GM12892 (cell line): ENCODE measurements around the gene RNU11.
A peak's percentile ranks its signal among the peaks of the same experiment; 100 is the strongest.
"Not testable (repeated sequence)": the region's sequence is repeated elsewhere in the genome, so short reads cannot be mapped to it uniquely, and the experiment has no call there.

ENCODE experiments used
- DNase-seq: peaks from one replicate; pipeline ENCODE4 v3.0.0; 2011; ENCODE audit not compliant: insufficient read length
- FAIRE-seq: peaks from 2 replicates; lab custom pipeline; 2011; peaks lifted over from hg19 to GRCh38; lab: Jason Lieb, UNC
- POLR2A ChIP-seq: IDR thresholded peaks from 2 replicates; pipeline ENCODE4 v1.6.1; 2011; ENCODE audit warnings: low read depth, low read length, control low read depth
- POLR2AphosphoS5 ChIP-seq: IDR thresholded peaks from 2 replicates; pipeline ENCODE4 v1.6.1; 2011; ENCODE audit warnings: low read depth, low read length, control low read depth
- TAF1 ChIP-seq: IDR thresholded peaks from 2 replicates; pipeline ENCODE4 v1.6.1; 2011; ENCODE audit warnings: low read depth, mild to moderate bottlenecking, control low read depth, low read length, borderline replicate concordance

RNU11 gene

DNA sequence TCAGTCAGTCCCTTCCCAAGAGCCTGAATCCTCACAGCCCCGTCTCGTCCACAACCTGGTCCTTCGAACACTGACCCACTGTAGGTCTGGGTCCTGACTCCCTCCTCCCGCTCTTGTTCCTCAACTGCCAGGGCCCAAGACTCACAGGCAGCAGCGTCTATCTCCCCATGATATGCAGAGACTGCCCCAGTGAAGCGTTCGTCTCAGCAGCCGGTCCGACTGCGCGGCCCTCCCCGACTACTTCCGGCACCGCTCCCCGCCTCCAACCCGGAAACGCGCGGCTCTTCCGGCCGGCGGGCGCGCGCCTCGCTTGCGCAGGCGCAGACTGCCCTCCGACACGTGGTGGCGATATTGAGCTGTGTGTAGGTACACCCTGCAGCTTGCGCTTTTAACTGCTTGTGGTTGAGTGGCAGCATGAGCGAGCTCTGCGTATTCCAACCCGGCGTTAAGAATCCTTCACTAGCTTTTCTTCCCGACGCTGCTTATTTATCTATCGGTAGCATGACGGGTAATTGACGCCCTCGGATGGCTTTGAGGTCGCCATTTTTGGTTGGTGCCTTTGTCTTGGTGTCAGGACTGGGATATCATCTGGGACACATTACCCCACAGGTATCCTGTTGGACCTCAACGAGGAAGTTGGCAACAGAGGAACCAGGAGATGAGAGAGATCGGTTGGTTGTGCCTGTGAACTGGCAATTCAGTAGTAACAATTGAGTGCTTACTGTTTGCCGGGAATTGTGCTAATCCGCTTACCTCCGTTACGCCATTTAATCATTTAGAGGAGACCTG is 5.4 kb upstream of the RNU11 start, which contains the start of gene TAF12:
Gene TAF12, minus strand, starts transcription at position 221 of the 789 bp plus-strand sequence. CDS start 20,986 bp downstream, outside the sequence.
- TF ChIP-seq POLR2A (peak; percentile 100), TAF1 (peak; percentile 95), POLR2AphosphoS5 (peak; percentile 99)
- DNase-seq (peak; percentile 79), FAIRE-seq (peak; percentile 92)

GRCh38 chr1:28644494-28644893 is 3.9 kb upstream of the RNU11 start:
- FAIRE-seq, result no peak
- DNase-seq, result no peak
- TF ChIP-seq TAF1 (no peak), POLR2AphosphoS5 (no peak), POLR2A (no peak)

DNA sequence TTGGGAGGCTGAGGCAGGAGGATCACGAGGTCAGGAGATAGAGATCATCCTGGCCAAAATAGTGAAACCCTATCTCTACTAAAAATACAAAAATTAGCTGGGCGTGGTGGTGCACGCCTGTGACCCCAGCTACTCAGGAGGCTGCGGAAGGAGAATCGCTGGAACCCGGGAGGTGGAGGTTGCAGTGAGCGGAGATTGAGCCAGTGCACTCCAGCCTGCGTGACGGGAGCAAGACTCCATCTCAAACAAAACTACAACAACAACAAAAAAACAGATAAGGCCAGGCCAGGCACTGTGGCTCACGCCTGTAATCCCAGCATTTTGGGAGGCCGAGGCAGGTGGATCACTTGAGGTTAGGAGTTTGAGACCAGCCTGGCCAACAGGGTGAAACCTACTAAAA is 3.0 kb upstream of the RNU11 start:
- not testable (repeated sequence) for FAIRE-seq, DNase-seq

DNA sequence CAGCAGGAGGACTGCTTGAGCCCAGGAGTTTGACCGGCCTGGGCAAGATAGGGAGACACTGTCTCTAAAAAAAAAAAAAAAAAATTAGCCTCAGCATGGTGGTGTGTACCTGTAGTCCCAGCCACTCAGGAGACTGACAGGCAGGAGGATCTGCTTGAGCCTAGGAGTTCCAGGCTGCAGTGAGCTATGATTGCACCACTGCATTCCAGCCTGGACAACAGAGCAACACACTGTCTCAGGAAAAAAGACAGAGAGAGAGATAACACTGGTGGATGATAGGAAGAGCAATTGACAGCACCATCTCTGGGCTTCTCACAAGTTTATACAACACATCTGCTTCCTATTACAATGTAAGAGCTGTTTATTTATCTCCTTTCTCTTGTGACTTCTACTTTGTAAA is 2.4 kb upstream of the RNU11 start:
- no peak for TF ChIP-seq POLR2AphosphoS5
- DNase-seq (no peak), FAIRE-seq (no peak)

GRCh38 chr1:28648008-28648473 is 359 bp upstream of the RNU11 start:
- FAIRE-seq (peak; percentile 89), DNase-seq (peak; percentile 63)
- TF ChIP-seq POLR2A, result no peak
- TF ChIP-seq POLR2AphosphoS5, result no peak
- no peak for TF ChIP-seq TAF1

DNA sequence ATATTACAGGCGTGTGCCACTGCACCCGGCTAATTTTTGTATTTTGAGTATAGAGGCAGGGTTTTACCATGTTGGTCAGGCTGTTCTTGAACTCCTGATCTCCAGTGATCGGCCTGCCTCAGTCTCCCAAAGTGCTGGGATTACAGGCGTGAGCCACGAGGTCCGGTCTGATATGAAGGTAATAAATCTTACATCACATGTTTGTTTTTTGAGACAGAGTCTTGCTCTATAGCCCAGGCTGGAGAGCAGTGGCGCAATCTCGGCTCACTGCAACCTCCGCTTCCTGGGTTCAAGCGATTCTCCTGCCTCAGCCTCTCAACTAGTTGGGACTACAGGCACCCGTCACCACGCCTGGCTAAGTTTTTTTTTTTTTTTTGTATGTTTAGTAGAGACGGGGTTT is 4.7 kb downstream of the RNU11 start:
- FAIRE-seq, DNase-seq: not testable (repeated sequence)

- FAIRE-seq, DNase-seq: not testable (repeated sequence)
Observed at GRCh38 chr1:28653870-28654269, 5.5 kb downstream of the RNU11 start.

DNA sequence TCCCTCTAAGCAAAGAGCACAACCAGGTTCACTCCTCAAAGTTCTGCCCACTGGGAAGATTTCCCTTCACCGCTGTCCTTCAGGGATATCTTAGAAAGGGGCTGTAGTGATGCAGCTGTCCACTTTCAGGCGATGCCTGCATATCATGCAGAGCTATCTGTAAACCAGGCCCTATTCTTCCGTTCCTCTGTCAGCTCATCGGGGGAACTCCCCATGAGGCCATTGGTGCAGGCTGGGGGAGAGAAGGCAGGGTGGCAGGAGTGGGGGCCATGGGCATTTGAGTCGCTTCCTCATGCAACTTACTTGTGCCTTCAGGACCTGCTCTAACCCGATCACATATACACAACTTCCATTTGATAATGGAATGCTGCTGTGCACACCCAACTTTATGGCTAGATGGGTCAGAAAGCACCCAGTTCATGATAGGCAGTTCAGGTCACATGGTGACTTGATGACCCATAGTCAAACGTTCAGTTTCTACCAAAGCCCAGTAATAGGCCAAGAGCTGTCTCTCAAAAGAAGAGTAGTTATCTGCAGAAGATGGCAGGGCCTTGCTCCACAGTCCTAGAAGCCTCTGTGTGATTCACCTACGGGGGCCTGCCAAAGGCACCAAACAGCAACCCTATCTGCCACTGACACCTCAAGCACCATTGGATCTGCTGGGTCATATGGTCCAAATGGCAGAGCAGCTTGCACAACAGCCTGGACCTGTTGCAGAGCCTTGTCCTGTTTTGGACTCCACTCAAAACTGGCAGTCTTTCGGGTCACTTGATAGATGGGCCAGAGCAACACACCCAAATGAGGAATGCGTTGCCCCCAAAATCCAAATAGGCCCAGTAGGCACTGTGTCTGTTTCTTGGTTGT is 7.3 kb downstream of the RNU11 start:
- not testable (repeated sequence) for FAIRE-seq, DNase-seq

DNA sequence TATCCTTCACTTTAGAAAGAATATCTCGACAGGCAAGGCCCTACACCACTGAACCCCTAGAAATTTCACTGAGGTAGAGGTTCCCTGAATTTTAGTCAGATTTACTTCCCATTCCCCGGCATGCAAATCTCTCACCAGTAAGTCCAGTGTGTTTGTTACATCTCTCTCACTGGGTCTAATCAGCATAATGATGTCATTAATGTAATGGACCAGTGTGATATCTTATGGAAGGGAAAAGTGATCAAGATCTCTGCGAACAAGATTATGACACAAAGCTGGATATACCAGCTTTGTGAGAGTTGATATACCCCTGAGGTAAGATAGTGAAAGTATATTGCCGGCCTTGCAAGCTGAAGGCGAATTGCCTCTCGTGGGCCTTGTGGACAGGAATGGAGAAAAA is 7.9 kb downstream of the RNU11 start:
- FAIRE-seq (no peak), DNase-seq (no peak)
- no peak for TF ChIP-seq POLR2AphosphoS5
- no peak for TF ChIP-seq POLR2A
- TF ChIP-seq TAF1, result no peak

DNA sequence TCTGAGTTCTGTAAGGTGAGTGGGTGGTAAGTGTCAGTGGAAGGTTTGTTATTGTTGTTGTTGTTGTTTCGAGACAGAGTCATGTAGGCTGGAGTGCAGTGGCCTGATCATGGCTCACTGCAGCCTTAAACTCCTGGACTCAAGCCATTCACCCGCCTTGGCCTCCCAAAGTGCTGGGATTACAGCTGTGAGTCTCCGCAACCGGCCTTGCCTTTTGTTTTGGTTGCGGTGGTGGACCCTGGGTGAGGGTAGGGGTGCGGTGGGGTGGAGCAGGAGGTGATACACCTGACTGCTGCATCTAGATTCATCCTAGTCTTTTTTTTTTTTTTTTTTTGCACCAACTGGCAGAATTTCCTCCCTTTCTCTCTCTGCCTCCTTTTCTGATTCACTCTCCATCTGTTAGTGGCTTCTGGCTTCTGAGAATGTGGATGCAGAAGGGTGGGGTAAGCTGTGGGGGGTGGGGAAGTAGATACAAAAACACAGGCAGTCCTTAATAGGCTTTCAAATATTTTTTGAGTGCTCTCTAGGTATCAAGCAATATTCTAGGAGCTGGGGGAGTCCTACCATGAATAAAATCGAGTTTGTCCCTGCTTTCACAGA is 15.6 kb downstream of the RNU11 start:
- no peak for TF ChIP-seq POLR2AphosphoS5
- no peak for TF ChIP-seq TAF1
- TF ChIP-seq POLR2A, result no peak
- no peak for FAIRE-seq
- DNase-seq, result no peak

- FAIRE-seq (no peak), DNase-seq (no peak)
- TF ChIP-seq TAF1 (no peak), POLR2AphosphoS5 (no peak), POLR2A (no peak)
Observed at GRCh38 chr1:28666806-28667205, 18.4 kb downstream of the RNU11 start.

DNA sequence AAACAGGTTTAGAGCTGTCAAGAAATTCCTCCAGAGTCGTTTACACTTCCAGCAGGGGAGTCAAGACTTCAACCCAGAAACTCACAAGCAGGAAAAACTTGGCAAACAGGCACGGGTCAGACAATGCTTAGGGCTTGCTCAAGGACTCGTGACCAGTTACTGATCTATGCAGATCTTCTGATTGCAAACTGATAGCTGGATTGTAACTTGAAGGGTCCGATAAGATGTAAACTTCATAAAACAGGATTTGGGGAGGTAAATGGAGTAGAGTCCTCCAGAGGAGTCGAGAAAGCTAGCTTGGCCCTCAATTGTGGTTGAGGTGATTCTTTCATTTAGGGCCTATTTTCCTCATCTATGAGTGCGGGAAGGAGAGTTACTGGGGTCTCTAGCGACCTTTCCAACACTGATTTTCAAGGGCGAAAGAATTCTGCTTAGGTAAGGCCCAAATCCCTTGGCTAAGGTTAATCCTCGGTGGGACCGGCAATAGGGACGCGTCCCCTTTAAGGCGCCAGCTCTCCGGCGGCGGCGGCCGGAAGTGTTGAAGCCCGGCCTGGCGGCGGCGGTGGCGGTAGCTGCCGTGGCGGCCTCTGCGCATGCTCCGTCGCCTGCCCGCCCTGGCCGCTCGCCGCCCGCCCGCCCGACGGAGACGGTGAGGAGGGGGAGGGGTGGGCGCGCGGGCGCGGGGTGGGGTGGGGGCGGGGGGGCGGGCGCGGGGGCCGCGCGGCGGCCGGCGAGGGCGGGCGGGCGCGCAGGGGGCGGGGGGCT is 20.0 kb downstream of the RNU11 start, which contains the start of gene GMEB1:
Gene GMEB1, plus strand, starts transcription at position 594 of the 765 bp plus-strand sequence. CDS start 14,829 bp downstream, outside the sequence.
- FAIRE-seq (peak; percentile 92), DNase-seq (peak; percentile 82)
- TF ChIP-seq POLR2A (no peak; the same call in 1 of the 2 replicates), TAF1 (no peak), POLR2AphosphoS5 (no peak)
